Right cardiac atrium (tissue), 5 donors: ENCODE data around the gene SIAH1. TPM values are rescaled to one million over a fixed set of nuclear protein-coding genes. Genes with fewer than 3 reads are reported as not detected.
A peak's percentile ranks its signal among the peaks of the same experiment; 100 is the strongest.

ENCODE experiments used
- ATAC-seq, 2 donors: fragments of 200-7000 bp; cut with Tn5 transposase; one replicate each; pipeline versions ENCODE4 v1.8.0 to v1.9.1; 2020; ENCODE audit warnings: moderate library complexity in 2 of 2, mild to moderate bottlenecking in 1 of 2
- DNase-seq, 3 donors: peaks; one replicate each; pipeline ENCODE4 v3.0.0-alpha.2; 2020
- H3K27ac ChIP-seq: one replicate; pipeline ENCODE4 v1.5.1; 2013; ENCODE audit warnings: mild to moderate bottlenecking, low read length, control low read depth, moderate library complexity
- H3K27me3 ChIP-seq: one replicate; pipeline ENCODE4 v1.6.1; 2013; ENCODE audit not compliant: control insufficient read depth, insufficient read depth
- H3K4me1 ChIP-seq: one replicate; pipeline ENCODE4 v1.6.1; 2013; ENCODE audit warnings: low read length; ENCODE audit not compliant: control insufficient read depth, insufficient read depth
- H3K4me3 ChIP-seq: one replicate; pipeline ENCODE4 v1.5.1; 2013; ENCODE audit warnings: low read length, control low read depth
- H3K9me3 ChIP-seq: one replicate; pipeline ENCODE4 v1.6.1; 2013; ENCODE audit warnings: low read length; ENCODE audit not compliant: control insufficient read depth
- WGBS: extraction: QIAGEN DNeasy Blood & Tissue Kit; methylation state at CpG from one replicate; pipeline ENCODE4 v1.1.7; 2013; 5-methylcytosine and 5-hydroxymethylcytosine counted together
- intact Hi-C, 4 donors: fragments of 100-400 bp; cut with DNase I; formaldehyde crosslinking; loops; one replicate each; pipeline versions ENCODE4 v1.11.0 to v1.14.0; 2022 to 2023
- long read RNA-seq, 4 donors: library from polyadenylated mRNA; unstranded; transcript quantifications; one replicate each; pipeline ENCODE4 v2.0.0, GENCODE V29; 2020 to 2021
- polyA plus RNA-seq: library from polyadenylated mRNA; stranded (reverse); fragments of 200-250 nt; gene quantifications from one replicate; pipeline ENCODE4 v1.2.3, GENCODE V29; 2013
- total RNA-seq, 4 donors: library from RNA; stranded (reverse); fragmentation: NEBNext Ultra II Directional; extraction: Animal tissue kit (Norgen Biotek cat#: 25700); gene quantifications; one replicate each; pipeline ENCODE4 v1.2.1, GENCODE V29; 2021
- donor health status: healthy with polysubstance abuse.
- donor health status: DM: no; HTN: yes; CAD: no.
- donor health status: DM: no; HTN: no; CAD: no.
- donor health status: DM: no; HTN: yes; CAD: no; lungs with severe emphysema.
- donor health status: DM: yes; HTN: yes; CAD: no.

The SIAH1 gene
- total RNA-seq (10 to 100 TPM; 14.4 to 17.9 (median 14.6) TPM), polyA plus RNA-seq (15.1 TPM)
- long read RNA-seq, donor 1, transcript SIAH1-203 (2 exons, 2,147 nt): major isoform, 42 of 45 reads
- long read RNA-seq, donor 1, partial matches to known transcripts: 0 of 45 reads
- long read RNA-seq, donor 1, other reads (novel, unspliced or antisense): 2 of 45 reads
- long read RNA-seq, donor 2, transcript SIAH1-203 (2 exons, 2,147 nt): major isoform, 14 of 14 reads
- long read RNA-seq, donor 2, partial matches to known transcripts: 0 of 14 reads
- long read RNA-seq, donor 2, other reads (novel, unspliced or antisense): 0 of 14 reads
- long read RNA-seq, donor 3, transcript SIAH1-203 (2 exons, 2,147 nt): major isoform, 68 of 77 reads
- long read RNA-seq, donor 3, partial matches to known transcripts: 1 of 77 reads
- long read RNA-seq, donor 3, other reads (novel, unspliced or antisense): 5 of 77 reads
- long read RNA-seq, donor 4, transcript SIAH1-203 (2 exons, 2,147 nt): major isoform, 19 of 19 reads
- long read RNA-seq, donor 4, partial matches to known transcripts: 0 of 19 reads
- long read RNA-seq, donor 4, other reads (novel, unspliced or antisense): 0 of 19 reads

DNA sequence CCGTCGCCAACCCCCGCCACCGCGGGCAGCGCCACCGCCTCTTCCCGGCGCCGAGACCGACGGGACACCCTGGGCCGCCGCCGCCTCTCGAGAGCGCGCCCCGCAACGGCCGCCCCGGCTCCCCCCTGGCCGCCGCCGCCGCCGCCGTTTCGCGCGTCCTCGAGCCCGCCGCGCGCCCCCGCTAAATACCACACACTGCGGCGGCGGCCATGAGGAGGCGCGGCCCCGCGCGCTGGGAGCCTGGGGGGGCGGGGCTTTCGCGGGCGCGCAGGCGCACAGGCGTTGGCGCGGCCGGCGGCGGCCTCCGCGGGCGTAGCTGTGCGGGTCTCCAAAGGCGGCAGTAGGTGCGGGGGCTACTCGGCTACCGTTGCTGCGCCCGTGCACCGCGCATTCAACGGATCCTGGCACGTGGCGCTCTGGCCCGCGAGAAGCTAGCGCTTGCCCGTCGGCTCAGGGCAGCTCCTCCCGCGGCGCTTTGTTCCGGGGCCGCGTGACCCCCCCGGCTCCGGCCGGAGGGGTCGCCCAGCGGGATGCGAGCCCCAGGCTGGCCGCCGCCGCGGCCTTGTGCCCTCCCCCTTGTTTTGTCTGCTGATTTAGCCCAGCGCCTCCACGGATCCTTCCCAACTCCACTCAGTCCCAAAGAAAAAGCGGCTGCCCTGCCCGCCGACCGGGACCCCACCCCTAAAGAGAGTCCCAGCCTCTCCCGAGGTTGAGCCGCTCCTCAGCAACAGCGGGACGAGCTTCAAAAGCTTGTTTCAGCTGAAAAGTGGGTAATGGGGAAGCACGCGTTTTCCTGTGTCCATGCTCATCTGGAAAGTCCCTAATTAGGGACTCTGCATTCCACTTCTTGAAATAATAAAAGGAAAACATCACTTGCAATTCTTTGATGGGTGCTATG lies at the start of gene SIAH1:
Gene SIAH1, minus strand, starts transcription at position 161 of the 898 bp plus-strand sequence. CDS start 22,985 bp downstream, outside the sequence.
- Histone ChIP-seq H3K27me3 (no peaks in the 10 kb centered on the region), H3K9me3 (no peaks in the 10 kb centered on the region), H3K4me3 (peak within 1 kb of the TSS; percentile 96), H3K27ac (peak within 1 kb of the TSS; percentile 97), H3K4me1 (peaks cover 8% of the 10 kb centered on the region)
- ATAC-seq (peak; percentile 92 to 93), DNase-seq (peak; percentile 85 to 96 (median 95))
- WGBS: under 1% methylated on average over 105 of the region's 105 CpGs
- intact Hi-C loops: no loop called here

GRCh38 chr16:48434653-48435317 lies 49.6 kb upstream of the SIAH1 start:
- intact Hi-C loops: no loop called here
- no peak overlapping the region for H3K4me3 ChIP-seq
- no peak for DNase-seq
- H3K4me1 ChIP-seq: no peaks in the 10 kb centered on the region
- ATAC-seq: peak; percentile 25 to 44
- no peak overlapping the region for H3K27ac ChIP-seq
- H3K9me3 ChIP-seq: no peaks in the 10 kb centered on the region
- H3K27me3 ChIP-seq: no peaks in the 10 kb centered on the region
- WGBS: 34% methylated on average over 4 of the region's 4 CpGs

- Histone ChIP-seq H3K27ac (no peak overlapping the region), H3K9me3 (no peaks in the 10 kb centered on the region), H3K4me3 (no peak overlapping the region), H3K4me1 (no peaks in the 10 kb centered on the region), H3K27me3 (no peaks in the 10 kb centered on the region)
- WGBS: 74% methylated on average over 5 of the region's 5 CpGs
- intact Hi-C loops: no loop called here
- DNase-seq (no peak), ATAC-seq (peak in 1 of 2 donors; percentile 37)
Measured at GRCh38 chr16:48433850-48434530, 48.8 kb upstream of the SIAH1 start.

DNA sequence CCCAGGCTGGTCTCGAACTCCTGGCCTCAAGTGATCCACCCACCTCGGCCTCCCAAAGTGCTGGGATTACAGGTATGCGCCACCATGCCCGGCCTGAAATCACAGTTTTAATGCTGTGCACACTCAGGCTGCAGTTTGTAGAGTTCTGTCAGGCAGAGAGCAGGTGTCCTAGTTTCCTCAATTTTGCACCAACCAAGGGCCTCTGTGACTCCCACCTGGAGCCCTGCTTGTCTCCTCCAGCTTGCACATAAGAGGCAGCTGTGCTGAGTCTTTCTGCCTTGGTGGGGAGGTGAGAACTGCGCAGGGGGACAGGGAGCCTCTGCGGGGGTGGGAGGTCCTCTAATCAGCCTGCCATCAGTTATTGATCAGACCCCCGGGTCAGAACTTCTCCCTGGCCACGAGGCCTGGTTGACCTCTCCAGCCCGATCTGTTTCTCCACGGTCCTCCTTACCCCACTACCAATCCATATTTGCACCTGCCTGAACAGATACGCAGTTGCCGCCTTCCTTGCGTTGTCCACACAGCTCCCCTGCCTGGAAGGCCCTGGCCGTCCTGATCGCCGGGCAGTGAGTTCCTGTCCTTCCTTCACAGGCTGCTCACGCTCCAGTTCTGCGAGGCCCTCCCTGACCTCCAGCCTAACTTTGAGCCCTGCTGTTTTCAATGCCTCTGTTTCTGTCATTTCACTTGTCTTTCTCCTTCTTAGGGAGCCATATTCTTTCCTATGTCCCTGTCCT lies 48.1 kb upstream of the SIAH1 start:
- no peak for DNase-seq
- WGBS: 91% methylated on average over 18 of the region's 18 CpGs
- H3K27ac ChIP-seq: no peak overlapping the region
- H3K4me1 ChIP-seq: no peaks in the 10 kb centered on the region
- H3K4me3 ChIP-seq: no peak overlapping the region
- intact Hi-C loops: no loop called here
- ATAC-seq: peak in 1 of 2 donors; percentile 9
- H3K9me3 ChIP-seq: no peaks in the 10 kb centered on the region
- no peaks in the 10 kb centered on the region for H3K27me3 ChIP-seq

- Histone ChIP-seq H3K27ac (no peak overlapping the region), H3K4me1 (no peaks in the 10 kb centered on the region), H3K9me3 (no peaks in the 10 kb centered on the region), H3K27me3 (no peaks in the 10 kb centered on the region), H3K4me3 (no peak overlapping the region)
- intact Hi-C loops: no loop called here
- peak in 1 of 2 donors; percentile 34 for ATAC-seq
- 35% methylated on average over 2 of the region's 2 CpGs for WGBS
- no peak for DNase-seq
Measured at GRCh38 chr16:48432136-48432535, 46.9 kb upstream of the SIAH1 start.

GRCh38 chr16:48430890-48431289 lies 45.7 kb upstream of the SIAH1 start:
- WGBS: 90% methylated on average over 3 of the region's 3 CpGs
- H3K4me1 ChIP-seq: no peaks in the 10 kb centered on the region
- H3K27me3 ChIP-seq: no peaks in the 10 kb centered on the region
- no peak for ATAC-seq
- H3K9me3 ChIP-seq: no peaks in the 10 kb centered on the region
- H3K27ac ChIP-seq: no peak overlapping the region
- DNase-seq: no peak
- intact Hi-C loops: no loop called here
- no peak overlapping the region for H3K4me3 ChIP-seq

- ATAC-seq (no peak), DNase-seq (no peak)
- WGBS: 60% methylated on average over 2 of the region's 2 CpGs
- intact Hi-C loops: no loop called here
- Histone ChIP-seq H3K27ac (no peak overlapping the region), H3K4me3 (no peak overlapping the region), H3K9me3 (no peaks in the 10 kb centered on the region), H3K27me3 (no peaks in the 10 kb centered on the region), H3K4me1 (no peaks in the 10 kb centered on the region)
Measured at GRCh38 chr16:48426244-48427141, 41.3 kb upstream of the SIAH1 start.

GRCh38 chr16:48422537-48422936 lies 37.3 kb upstream of the SIAH1 start:
- DNase-seq: no peak
- intact Hi-C loops: no loop called here
- 82% methylated on average over 2 of the region's 2 CpGs for WGBS
- no peaks in the 10 kb centered on the region for H3K9me3 ChIP-seq
- no peak overlapping the region for H3K27ac ChIP-seq
- H3K27me3 ChIP-seq: no peaks in the 10 kb centered on the region
- no peak for ATAC-seq
- H3K4me1 ChIP-seq: no peaks in the 10 kb centered on the region
- H3K4me3 ChIP-seq: no peak overlapping the region

- 63% methylated on average over 3 of the region's 3 CpGs for WGBS
- intact Hi-C loops: no loop called here
- H3K27ac ChIP-seq: no peak overlapping the region
- DNase-seq: no peak
- no peak for ATAC-seq
- no peak overlapping the region for H3K4me3 ChIP-seq
- no peaks in the 10 kb centered on the region for H3K9me3 ChIP-seq
- no peaks in the 10 kb centered on the region for H3K4me1 ChIP-seq
- no peaks in the 10 kb centered on the region for H3K27me3 ChIP-seq
Measured at GRCh38 chr16:48421741-48422140, 36.5 kb upstream of the SIAH1 start.
